ENCODE data around the gene OSR1.

Gene OSR1

GRCh38 chr2:19357402-19358241 lies 801 bp downstream of the OSR1 start:
- no peak overlapping the region for H3K27ac ChIP-seq (ENCODE audit: low read depth, low read length)
- peaks cover 36% of the 10 kb centered on the region for H3K4me1 ChIP-seq (ENCODE audit: control insufficient read depth, insufficient read depth, low read length)
- H3K27me3 ChIP-seq (ENCODE audit: control insufficient read depth, insufficient read depth, low read length), result peaks cover 99% of the 10 kb centered on the region
- H3K4me3 ChIP-seq (ENCODE audit: low read depth, low read length), result peak overlapping the region; percentile 59
- H3K9ac ChIP-seq (ENCODE audit: low read depth, low read length), result no peak overlapping the region
- no peaks in the 10 kb centered on the region for H3K9me3 ChIP-seq (ENCODE audit: control insufficient read depth, insufficient read depth, low read length)
- H3K36me3 ChIP-seq (ENCODE audit: control insufficient read depth, insufficient read depth, low read length), result no peaks in the 10 kb centered on the region

DNA sequence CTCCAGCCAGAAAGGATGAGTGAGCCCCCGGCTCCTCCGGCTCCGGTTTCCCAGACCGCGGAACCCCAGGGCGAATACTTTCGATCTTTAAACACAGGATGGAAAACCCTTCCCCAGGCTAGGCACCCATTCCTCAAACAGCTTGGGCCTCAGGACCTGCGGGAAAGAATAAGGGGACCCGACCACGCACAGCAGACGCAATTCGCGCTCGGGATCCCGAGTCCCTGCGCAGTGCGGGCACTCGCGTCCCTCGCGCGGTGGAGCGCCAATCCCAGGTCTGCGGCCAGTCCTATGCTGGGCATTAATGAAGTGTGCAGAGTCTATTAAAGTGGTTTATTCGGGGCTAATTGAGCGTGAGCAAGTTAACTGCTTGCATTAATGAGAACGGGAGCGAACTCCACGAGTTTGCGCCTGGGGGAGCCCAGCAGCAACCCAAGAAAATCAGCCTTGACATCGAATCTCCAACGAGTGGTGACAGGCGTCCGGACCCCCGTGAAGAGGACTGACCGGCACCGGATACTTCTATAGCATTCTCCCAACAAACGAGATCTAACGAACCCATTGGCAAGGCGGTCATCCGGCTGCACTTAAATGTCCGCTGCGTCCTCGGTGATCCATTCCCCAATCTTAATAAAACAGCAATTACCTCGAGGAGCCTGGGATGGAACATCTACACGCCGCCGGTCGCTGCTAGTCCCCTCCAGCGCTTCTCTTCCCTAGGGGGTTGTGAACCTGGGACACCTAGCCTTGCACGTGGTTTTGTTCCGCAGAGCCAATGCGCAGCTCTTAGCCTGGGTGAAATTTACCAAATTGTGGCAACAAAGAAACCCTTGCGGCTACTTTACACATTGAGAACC lies 1.6 kb downstream of the OSR1 start:
- no peak overlapping the region for H3K9ac ChIP-seq (ENCODE audit: low read depth, low read length)
- peaks cover 40% of the 10 kb centered on the region for H3K4me1 ChIP-seq (ENCODE audit: control insufficient read depth, insufficient read depth, low read length)
- no peaks in the 10 kb centered on the region for H3K9me3 ChIP-seq (ENCODE audit: control insufficient read depth, insufficient read depth, low read length)
- H3K27me3 ChIP-seq (ENCODE audit: control insufficient read depth, insufficient read depth, low read length), result peaks cover 99% of the 10 kb centered on the region
- no peaks in the 10 kb centered on the region for H3K36me3 ChIP-seq (ENCODE audit: control insufficient read depth, insufficient read depth, low read length)
- H3K4me3 ChIP-seq (ENCODE audit: low read depth, low read length), result 0 out of 2 replicates have a peak overlapping the region, but pooled peaks have one; percentile 32
- no peak overlapping the region for H3K27ac ChIP-seq (ENCODE audit: low read depth, low read length)

- H3K9ac ChIP-seq (ENCODE audit: low read depth, low read length), result no peak overlapping the region
These were observed 2.4 kb downstream of the OSR1 start for GRCh38 chr2:19355931-19356544.

DNA sequence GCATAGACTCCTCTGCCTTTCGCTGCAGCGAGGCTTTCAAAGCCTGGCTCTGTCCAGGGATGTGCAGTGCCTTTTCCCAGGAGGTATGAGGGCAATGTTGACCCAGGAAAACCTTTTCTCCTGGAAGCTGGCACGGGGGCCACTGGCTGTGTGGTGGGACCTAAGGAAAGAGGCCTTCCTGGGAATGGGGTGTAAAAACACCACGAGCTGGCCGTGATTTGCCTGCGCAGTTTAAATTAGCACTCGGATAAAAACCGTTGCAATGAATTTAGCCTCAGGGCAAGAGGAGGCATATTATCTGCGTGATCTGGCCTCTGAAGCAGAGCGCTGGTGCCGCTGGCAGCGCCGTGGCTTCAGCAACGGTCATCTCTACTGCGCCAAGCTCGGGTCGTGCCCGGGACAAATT lies 3.0 kb downstream of the OSR1 start:
- Histone ChIP-seq H3K27me3 (ENCODE audit: control insufficient read depth, insufficient read depth, low read length) (peaks cover 99% of the 10 kb centered on the region), H3K9ac (ENCODE audit: low read depth, low read length) (no peak overlapping the region), H3K36me3 (ENCODE audit: control insufficient read depth, insufficient read depth, low read length) (no peaks in the 10 kb centered on the region), H3K4me3 (ENCODE audit: low read depth, low read length) (no peak overlapping the region), H3K9me3 (ENCODE audit: control insufficient read depth, insufficient read depth, low read length) (no peaks in the 10 kb centered on the region), H3K4me1 (ENCODE audit: control insufficient read depth, insufficient read depth, low read length) (peaks cover 37% of the 10 kb centered on the region), H3K27ac (ENCODE audit: low read depth, low read length) (no peak overlapping the region)

More at GRCh38 chr2:19355931-19356544, 2.4 kb downstream of the OSR1 start:
- Histone ChIP-seq H3K27ac (ENCODE audit: low read depth, low read length) (no peak overlapping the region), H3K9me3 (ENCODE audit: control insufficient read depth, insufficient read depth, low read length) (no peaks in the 10 kb centered on the region), H3K4me3 (ENCODE audit: low read depth, low read length) (0 out of 2 replicates have a peak overlapping the region, but pooled peaks have one; percentile 32), H3K36me3 (ENCODE audit: control insufficient read depth, insufficient read depth, low read length) (no peaks in the 10 kb centered on the region), H3K27me3 (ENCODE audit: control insufficient read depth, insufficient read depth, low read length) (peaks cover 99% of the 10 kb centered on the region), H3K4me1 (ENCODE audit: control insufficient read depth, insufficient read depth, low read length) (peaks cover 39% of the 10 kb centered on the region)

DNA sequence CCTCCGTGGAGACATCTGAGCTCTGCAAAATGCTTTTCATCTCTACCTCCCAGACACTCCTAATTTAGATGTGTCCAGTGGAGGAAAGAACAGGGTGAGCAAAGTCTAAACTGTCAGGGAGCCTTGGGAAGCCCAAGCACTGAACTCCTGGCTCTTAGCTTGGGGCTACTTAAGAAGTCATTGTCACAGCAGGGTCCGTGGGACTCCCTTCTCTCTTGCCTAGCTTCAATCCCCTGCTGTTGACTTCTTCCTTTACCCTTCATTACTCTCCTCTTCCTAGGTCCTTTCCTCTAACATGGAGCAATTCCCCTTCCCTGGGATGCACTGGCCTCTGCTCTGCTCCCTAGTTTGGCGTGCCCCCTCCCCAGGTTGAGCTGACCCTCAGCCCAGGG lies 3.4 kb downstream of the OSR1 start:
- H3K36me3 ChIP-seq (ENCODE audit: control insufficient read depth, insufficient read depth, low read length), result no peaks in the 10 kb centered on the region
- H3K9me3 ChIP-seq (ENCODE audit: control insufficient read depth, insufficient read depth, low read length), result no peaks in the 10 kb centered on the region
- H3K27ac ChIP-seq (ENCODE audit: low read depth, low read length), result no peak overlapping the region
- no peak overlapping the region for H3K4me3 ChIP-seq (ENCODE audit: low read depth, low read length)
- H3K27me3 ChIP-seq (ENCODE audit: control insufficient read depth, insufficient read depth, low read length), result peaks cover 99% of the 10 kb centered on the region
- H3K9ac ChIP-seq (ENCODE audit: low read depth, low read length), result no peak overlapping the region
- peaks cover 37% of the 10 kb centered on the region for H3K4me1 ChIP-seq (ENCODE audit: control insufficient read depth, insufficient read depth, low read length)

- H3K27ac ChIP-seq (ENCODE audit: low read depth, low read length), result no peak overlapping the region
- H3K4me3 ChIP-seq (ENCODE audit: low read depth, low read length), result no peak overlapping the region
- no peak overlapping the region for H3K9ac ChIP-seq (ENCODE audit: low read depth, low read length)
- no peaks in the 10 kb centered on the region for H3K9me3 ChIP-seq (ENCODE audit: control insufficient read depth, insufficient read depth, low read length)
- H3K27me3 ChIP-seq (ENCODE audit: control insufficient read depth, insufficient read depth, low read length), result peaks cover 99% of the 10 kb centered on the region
- peaks cover 32% of the 10 kb centered on the region for H3K4me1 ChIP-seq (ENCODE audit: control insufficient read depth, insufficient read depth, low read length)
- no peaks in the 10 kb centered on the region for H3K36me3 ChIP-seq (ENCODE audit: control insufficient read depth, insufficient read depth, low read length)
These were observed 4.7 kb downstream of the OSR1 start for GRCh38 chr2:19353721-19354050.

DNA sequence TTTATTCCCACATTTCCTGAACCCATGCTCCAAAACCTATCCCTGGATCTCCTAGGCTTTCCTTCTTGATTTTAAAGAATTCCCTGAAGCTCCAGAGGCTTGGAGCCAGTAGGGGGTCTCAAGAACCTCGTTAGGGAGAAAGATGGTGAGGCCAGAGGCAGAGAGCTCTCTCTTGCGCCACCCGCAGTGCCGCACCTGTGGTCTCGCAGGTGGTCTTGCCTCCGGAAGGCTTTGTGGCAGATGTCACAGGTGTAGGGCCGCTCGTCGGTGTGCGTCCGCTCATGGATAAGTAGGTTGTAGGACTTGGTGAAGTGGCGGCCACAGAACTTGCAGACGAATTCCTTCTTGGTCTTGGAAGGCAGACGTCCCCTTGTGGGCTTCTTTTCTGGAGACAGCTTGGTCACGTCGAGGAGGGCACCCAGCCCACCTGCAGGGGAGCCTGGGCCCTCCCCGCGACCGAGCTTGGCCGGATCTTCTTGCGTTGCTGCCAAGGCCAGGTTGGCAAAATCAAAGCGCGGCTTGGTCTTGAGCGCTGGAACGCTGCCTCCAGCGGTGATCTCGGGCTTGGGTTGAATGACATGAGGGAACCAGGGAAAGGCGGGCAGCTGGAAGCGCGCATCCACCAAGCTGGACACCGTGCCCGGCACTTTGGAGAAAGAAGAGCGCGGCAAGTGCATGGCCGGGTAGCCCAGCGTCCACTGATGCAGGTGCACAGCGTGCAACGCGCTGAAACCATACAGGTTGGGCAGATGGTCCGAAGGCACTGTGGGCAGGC lies 5.3 kb downstream of the OSR1 start:
- H3K27me3 ChIP-seq (ENCODE audit: control insufficient read depth, insufficient read depth, low read length), result peaks cover 99% of the 10 kb centered on the region
- H3K9ac ChIP-seq (ENCODE audit: low read depth, low read length), result no peak overlapping the region
- H3K4me1 ChIP-seq (ENCODE audit: control insufficient read depth, insufficient read depth, low read length), result peaks cover 32% of the 10 kb centered on the region
- H3K36me3 ChIP-seq (ENCODE audit: control insufficient read depth, insufficient read depth, low read length), result no peaks in the 10 kb centered on the region
- no peak overlapping the region for H3K4me3 ChIP-seq (ENCODE audit: low read depth, low read length)
- no peak overlapping the region for H3K27ac ChIP-seq (ENCODE audit: low read depth, low read length)
- no peaks in the 10 kb centered on the region for H3K9me3 ChIP-seq (ENCODE audit: control insufficient read depth, insufficient read depth, low read length)

GRCh38 chr2:19351899-19352697 lies 6.3 kb downstream of the OSR1 start:
- Histone ChIP-seq H3K9ac (ENCODE audit: low read depth, low read length) (no peak overlapping the region), H3K27ac (ENCODE audit: low read depth, low read length) (no peak overlapping the region), H3K27me3 (ENCODE audit: control insufficient read depth, insufficient read depth, low read length) (peaks cover 92% of the 10 kb centered on the region), H3K36me3 (ENCODE audit: control insufficient read depth, insufficient read depth, low read length) (no peaks in the 10 kb centered on the region), H3K4me1 (ENCODE audit: control insufficient read depth, insufficient read depth, low read length) (peaks cover 23% of the 10 kb centered on the region), H3K9me3 (ENCODE audit: control insufficient read depth, insufficient read depth, low read length) (no peaks in the 10 kb centered on the region), H3K4me3 (ENCODE audit: low read depth, low read length) (peak overlapping the region; percentile 35)

DNA sequence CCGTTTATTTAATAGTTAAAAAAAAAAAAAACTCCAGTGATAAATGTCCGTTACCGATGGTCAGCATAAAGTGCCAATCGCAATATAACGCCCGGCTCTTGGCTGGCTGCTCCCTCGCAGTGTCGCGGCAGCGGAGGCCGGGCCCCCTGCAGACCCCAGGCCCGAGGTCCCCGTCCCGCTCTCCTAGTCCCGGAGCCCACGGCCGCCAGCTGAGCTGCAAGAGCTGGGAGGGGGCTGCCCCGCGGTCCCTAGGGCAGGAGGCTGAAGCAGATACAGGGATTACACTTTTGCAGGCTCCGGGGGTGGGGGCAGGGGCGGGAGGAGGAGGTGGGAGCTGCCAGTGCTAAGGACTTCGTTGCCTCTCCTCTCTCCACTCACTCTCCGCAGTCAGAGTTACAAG lies 6.9 kb downstream of the OSR1 start:
- H3K9me3 ChIP-seq (ENCODE audit: control insufficient read depth, insufficient read depth, low read length), result no peaks in the 10 kb centered on the region
- no peak overlapping the region for H3K27ac ChIP-seq (ENCODE audit: low read depth, low read length)
- H3K27me3 ChIP-seq (ENCODE audit: control insufficient read depth, insufficient read depth, low read length), result peaks cover 92% of the 10 kb centered on the region
- H3K36me3 ChIP-seq (ENCODE audit: control insufficient read depth, insufficient read depth, low read length), result no peaks in the 10 kb centered on the region
- H3K4me1 ChIP-seq (ENCODE audit: control insufficient read depth, insufficient read depth, low read length), result peaks cover 17% of the 10 kb centered on the region
- H3K4me3 ChIP-seq (ENCODE audit: low read depth, low read length), result peak overlapping the region; percentile 35
- no peak overlapping the region for H3K9ac ChIP-seq (ENCODE audit: low read depth, low read length)

Measured in HUES48 (cell line).